GM18909 (cell line): ENCODE results near the gene MAP4.

ENCODE experiments used
- ATAC-seq: cut with Tn5 transposase; IDR thresholded peaks from one replicate; pipeline ENCODE4 v1.9.1; 2021; ENCODE audit warnings: mild to moderate bottlenecking; ENCODE audit not compliant: unreplicated experiment, poor library complexity

The MAP4 gene

GRCh38 chr3:47976135-47976732 lies 40.0 kb downstream of the MAP4 start:
- no peak for ATAC-seq

- no peak for ATAC-seq
Measured at GRCh38 chr3:47974974-47975470, 41.2 kb downstream of the MAP4 start.

- no peak for ATAC-seq
Measured at GRCh38 chr3:47971081-47971480, 45.1 kb downstream of the MAP4 start.

- ATAC-seq = no peak
Measured at GRCh38 chr3:47964740-47965139, 51.5 kb downstream of the MAP4 start.

- no peak for ATAC-seq
Measured at GRCh38 chr3:47961815-47962606, 54.2 kb downstream of the MAP4 start.

GRCh38 chr3:47961036-47961435 lies 55.2 kb downstream of the MAP4 start:
- ATAC-seq = no peak

- no peak for ATAC-seq
Measured at GRCh38 chr3:47956521-47956920, 59.7 kb downstream of the MAP4 start.

- ATAC-seq = no peak
Measured at GRCh38 chr3:47954567-47954966, 61.6 kb downstream of the MAP4 start.

GRCh38 chr3:47950453-47951169 lies 65.6 kb downstream of the MAP4 start:
- peak; percentile 27 for ATAC-seq

GRCh38 chr3:47949979-47950378 lies 66.2 kb downstream of the MAP4 start:
- peak; percentile 59 for ATAC-seq

- no peak for ATAC-seq
Measured at GRCh38 chr3:47940232-47940631, 76.0 kb downstream of the MAP4 start.

- no peak for ATAC-seq
Measured at GRCh38 chr3:47932421-47932820, 83.8 kb downstream of the MAP4 start.

GRCh38 chr3:47930979-47931378 lies 85.2 kb downstream of the MAP4 start:
- no peak for ATAC-seq

GRCh38 chr3:47916696-47917095 lies 99.5 kb downstream of the MAP4 start:
- no peak for ATAC-seq

- no peak for ATAC-seq
Measured at GRCh38 chr3:47916201-47916600, 100.0 kb downstream of the MAP4 start.

GRCh38 chr3:47912006-47912504 lies 104.2 kb downstream of the MAP4 start:
- ATAC-seq = no peak

- ATAC-seq = no peak
Measured at GRCh38 chr3:47910777-47911440, 105.3 kb downstream of the MAP4 start.

- no peak for ATAC-seq
Measured at GRCh38 chr3:47910233-47910632, 106.0 kb downstream of the MAP4 start.

GRCh38 chr3:47909607-47910006 lies 106.6 kb downstream of the MAP4 start:
- no peak for ATAC-seq

GRCh38 chr3:47908744-47909143 lies 107.5 kb downstream of the MAP4 start:
- no peak for ATAC-seq
